DND-41 (cell line): Measurements from ENCODE around the gene ZER1.

Source experiments
- ATAC-seq: fragments of 200-7000 bp; cut with Tn5 transposase; 3 replicates; pipeline ENCODE4 v1.9.1; 2021; ENCODE audit warnings: low read depth; ENCODE audit not compliant: insufficient read depth
- DNase-seq: peaks from one replicate; pipeline ENCODE4 v3.0.0-alpha.2; 2020
- H2AFZ ChIP-seq: 2 replicates; pipeline ENCODE4 v1.6.0; 2012; ENCODE audit warnings: low read depth, low read length
- H3K27ac ChIP-seq: 2 replicates; pipeline ENCODE4 v1.5.1; 2012; ENCODE audit warnings: low read length, inconsistent platforms
- H3K27me3 ChIP-seq: fragments of 200-600 bp; sonication (generic); 2 replicates; pipeline ENCODE4 v1.6.0; 2012; ENCODE audit warnings: low read length, mild to moderate bottlenecking, inconsistent platforms; ENCODE audit not compliant: insufficient read depth, poor library complexity
- H3K36me3 ChIP-seq: 2 replicates; pipeline ENCODE4 v1.5.1; 2012; ENCODE audit warnings: low read length, inconsistent platforms; ENCODE audit not compliant: insufficient read depth
- H3K4me1 ChIP-seq: 2 replicates; pipeline ENCODE4 v1.5.1; 2012; ENCODE audit warnings: mild to moderate bottlenecking, low read length; ENCODE audit not compliant: insufficient read depth
- H3K4me2 ChIP-seq: 2 replicates; pipeline ENCODE4 v1.6.0; 2012; ENCODE audit warnings: mild to moderate bottlenecking, moderate library complexity, low read length, inconsistent platforms; ENCODE audit not compliant: insufficient read depth
- H3K4me3 ChIP-seq, 2 experiments: fragments of 200-600 bp in 1 of 2; shearing (Covaris generic) in 1 of 2; 2 replicates each; pipeline ENCODE4 v1.5.1; 2012 to 2016; ENCODE audit warnings: inconsistent platforms in 2 of 2, low read length in 2 of 2, mild to moderate bottlenecking in 2 of 2, low read depth in 1 of 2, moderate library complexity in 1 of 2
- H3K79me2 ChIP-seq: 2 replicates; pipeline ENCODE4 v1.6.0; 2012; ENCODE audit warnings: low read length, inconsistent platforms; ENCODE audit not compliant: insufficient read depth
- H3K9ac ChIP-seq: 2 replicates; pipeline ENCODE4 v1.6.0; 2012; ENCODE audit warnings: low read depth, mild to moderate bottlenecking, inconsistent platforms, low read length, moderate library complexity
- H3K9me3 ChIP-seq: 2 replicates; pipeline ENCODE4 v1.5.1; 2012; ENCODE audit warnings: low read length, moderate library complexity, mild to moderate bottlenecking, inconsistent platforms; ENCODE audit not compliant: insufficient read depth, severe bottlenecking
- H4K20me1 ChIP-seq: 2 replicates; pipeline ENCODE4 v1.6.0; 2012; ENCODE audit warnings: low read length; ENCODE audit not compliant: insufficient read depth
- CTCF ChIP-seq: IDR thresholded peaks from 2 replicates; pipeline ENCODE4 v1.5.1; 2012; ENCODE audit warnings: borderline replicate concordance, low read length, moderate library complexity, mild to moderate bottlenecking; ENCODE audit not compliant: poor library complexity, severe bottlenecking; ENCODE audit errors: extremely low read depth
- EZH2 ChIP-seq: IDR thresholded peaks from 3 replicates; pipeline ENCODE4 v1.6.1; 2012; ENCODE audit warnings: borderline replicate concordance, low read depth, mild to moderate bottlenecking, moderate library complexity, low read length, inconsistent platforms; ENCODE audit not compliant: severe bottlenecking

The ZER1 gene

GRCh38 chr9:128714586-128715435, 56.9 kb downstream of the ZER1 start:
- DNase-seq (no peak), ATAC-seq (no peak)
- no peak overlapping the region for H3K9ac ChIP-seq
- H3K27me3 ChIP-seq, result no peaks in the 10 kb centered on the region
- TF ChIP-seq EZH2 (no peak), CTCF (no peak)
- no peak overlapping the region for H3K4me3 ChIP-seq
- no peak overlapping the region for H3K27ac ChIP-seq
- peaks cover 16% of the 10 kb centered on the region for H3K36me3 ChIP-seq
- H3K4me2 ChIP-seq, result no peak overlapping the region
- no peak overlapping the region for H2AFZ ChIP-seq
- no peaks in the 10 kb centered on the region for H3K4me1 ChIP-seq
- H4K20me1 ChIP-seq, result no peaks in the 10 kb centered on the region
- no peaks in the 10 kb centered on the region for H3K9me3 ChIP-seq
- no peaks in the 10 kb centered on the region for H3K79me2 ChIP-seq

GRCh38 chr9:128713941-128714573, 57.7 kb downstream of the ZER1 start:
- no peak for TF ChIP-seq EZH2
- no peak for TF ChIP-seq CTCF
- Histone ChIP-seq H3K9me3 (no peaks in the 10 kb centered on the region), H3K79me2 (no peaks in the 10 kb centered on the region), H3K4me3 (no peak overlapping the region), H3K36me3 (peaks cover 16% of the 10 kb centered on the region), H3K9ac (no peak overlapping the region), H3K4me2 (no peak overlapping the region), H3K27ac (no peak overlapping the region), H2AFZ (no peak overlapping the region), H3K4me1 (no peaks in the 10 kb centered on the region), H3K27me3 (no peaks in the 10 kb centered on the region), H4K20me1 (no peaks in the 10 kb centered on the region)
- no peak for ATAC-seq
- DNase-seq, result no peak

- no peaks in the 10 kb centered on the region for H4K20me1 ChIP-seq
- H2AFZ ChIP-seq, result no peak overlapping the region
- no peak overlapping the region for H3K4me3 ChIP-seq
- H3K9me3 ChIP-seq, result no peaks in the 10 kb centered on the region
- H3K36me3 ChIP-seq, result peaks cover 16% of the 10 kb centered on the region
- ATAC-seq (no peak), DNase-seq (no peak)
- no peak overlapping the region for H3K27ac ChIP-seq
- H3K79me2 ChIP-seq, result no peaks in the 10 kb centered on the region
- H3K9ac ChIP-seq, result no peak overlapping the region
- TF ChIP-seq CTCF (no peak), EZH2 (no peak)
- no peaks in the 10 kb centered on the region for H3K27me3 ChIP-seq
- H3K4me2 ChIP-seq, result no peak overlapping the region
- no peaks in the 10 kb centered on the region for H3K4me1 ChIP-seq
Measured at GRCh38 chr9:128713411-128713780, 58.3 kb downstream of the ZER1 start.
